ENCODE measurements around the gene WIPI1. TPM values are rescaled to one million over a fixed set of nuclear protein-coding genes. Genes with fewer than 3 reads are reported as not detected.

The WIPI1 gene
- total and polyA plus RNA-seq, 2 of the 13 experiments (the other 11 are each of a cell fraction or from before 2014, with no cell fraction given) = 29.4 to 141 TPM

DNA sequence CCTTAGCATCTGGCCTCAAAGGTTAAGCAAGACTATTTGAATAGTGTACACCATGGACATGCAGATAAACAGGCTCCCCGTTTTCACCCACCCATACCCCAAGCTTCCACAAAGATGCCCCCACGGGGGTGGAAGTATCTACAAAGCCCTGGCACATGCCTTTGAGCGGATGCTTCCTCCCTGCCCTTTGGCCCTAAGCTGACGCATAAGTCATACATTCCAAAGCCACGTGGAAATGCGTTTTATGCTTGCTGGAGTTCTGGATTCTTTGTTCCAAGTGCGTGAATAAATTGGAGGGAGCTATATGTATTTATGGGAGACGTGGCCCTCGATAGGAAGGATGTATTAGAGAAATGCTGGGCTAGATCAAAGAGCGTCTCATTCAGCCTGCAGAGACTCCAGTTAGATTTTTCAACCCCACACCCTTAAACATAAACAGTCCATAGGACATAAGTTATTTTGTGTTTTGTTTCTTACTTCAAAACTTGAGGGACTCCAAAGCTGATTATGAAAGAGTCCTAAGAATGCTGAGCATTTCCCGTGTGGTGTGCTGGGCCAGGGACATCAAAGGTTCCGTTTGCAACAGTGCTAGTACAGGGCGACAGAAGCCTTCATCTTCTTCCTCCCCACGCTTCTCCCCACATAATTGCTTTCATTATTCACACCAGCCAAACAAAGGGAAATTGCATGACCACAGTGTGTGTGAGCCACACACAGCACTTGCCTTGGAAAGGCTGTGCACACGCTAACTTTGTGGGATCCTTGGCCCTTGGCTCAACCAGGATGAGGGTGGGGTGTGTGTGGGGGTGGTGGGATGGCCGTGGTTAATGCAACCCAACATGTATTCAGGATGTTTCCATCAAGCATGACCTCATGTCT is 73.6 kb downstream of the WIPI1 start (continued):
- TF ChIP-seq KDM4B (CRISPR knock-in tag; IDR thresholded peaks at IDR 0.05) (peak; percentile 94), RFXANK (CRISPR knock-in tag; IDR thresholded peaks at IDR 0.05) (peak; percentile 85), ZNF260 (CRISPR knock-in tag; IDR thresholded peaks at IDR 0.05; ENCODE audit: borderline replicate concordance, low read depth) (no peak), SIN3B (IDR thresholded peaks at IDR 0.05; ENCODE audit: low read length) (no peak), TEAD2 (CRISPR knock-in tag; IDR thresholded peaks at IDR 0.05) (peak; percentile 73; the same call in 1 of the 2 replicates), NCOA1 (CRISPR knock-in tag; IDR thresholded peaks at IDR 0.05) (peak; percentile 98; the same call in 1 of the 2 replicates), ZNF513 (CRISPR knock-in tag; conservative IDR thresholded peaks at IDR 0.05) (no peak), IKZF1 (IDR thresholded peaks at IDR 0.05) (no peak), ZNF224 (CRISPR knock-in tag; IDR thresholded peaks at IDR 0.05) (no peak), ZNF709 (CRISPR knock-in tag; IDR thresholded peaks at IDR 0.05) (peak; percentile 83; the same call in 1 of the 2 replicates), SIX4 (CRISPR knock-in tag; IDR thresholded peaks at IDR 0.05) (peak; percentile 88), ZNF329 (CRISPR knock-in tag; IDR thresholded peaks at IDR 0.05; ENCODE audit: low read depth) (no peak; the same call in 1 of the 2 replicates), MEIS2 (CRISPR knock-in tag; IDR thresholded peaks at IDR 0.05) (peak; percentile 87), NCOA2 (CRISPR knock-in tag; IDR thresholded peaks at IDR 0.05) (peak; percentile 94), ZNF367 (CRISPR knock-in tag; IDR thresholded peaks at IDR 0.05; ENCODE audit: borderline replicate concordance) (no peak), ZNF354B (CRISPR knock-in tag; IDR thresholded peaks at IDR 0.05) (no peak), HHEX (CRISPR knock-in tag; IDR thresholded peaks at IDR 0.05) (peak; percentile 83), FIP1L1 (IDR thresholded peaks at IDR 0.05; ENCODE audit: borderline replicate concordance, insufficient read depth, low read depth, low read length) (no peak), ZNF75D (CRISPR knock-in tag; IDR thresholded peaks at IDR 0.05; ENCODE audit: borderline replicate concordance) (no peak), KLF16 (CRISPR knock-in tag; IDR thresholded peaks at IDR 0.05) (peak; percentile 41 to 96; a peak in 2 of 4 replicates)
- TF ChIP-seq, protein P1, sequence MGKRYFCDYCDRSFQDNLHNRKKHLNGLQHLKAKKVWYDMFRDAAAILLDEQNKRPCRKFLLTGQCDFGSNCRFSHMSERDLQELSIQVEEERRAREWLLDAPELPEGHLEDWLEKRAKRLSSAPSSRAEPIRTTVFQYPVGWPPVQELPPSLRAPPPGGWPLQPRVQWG (CRISPR knock-in tag; IDR thresholded peaks at IDR 0.05; ENCODE audit: borderline replicate concordance, low read depth) = no peak
- TF ChIP-seq, protein P2, sequence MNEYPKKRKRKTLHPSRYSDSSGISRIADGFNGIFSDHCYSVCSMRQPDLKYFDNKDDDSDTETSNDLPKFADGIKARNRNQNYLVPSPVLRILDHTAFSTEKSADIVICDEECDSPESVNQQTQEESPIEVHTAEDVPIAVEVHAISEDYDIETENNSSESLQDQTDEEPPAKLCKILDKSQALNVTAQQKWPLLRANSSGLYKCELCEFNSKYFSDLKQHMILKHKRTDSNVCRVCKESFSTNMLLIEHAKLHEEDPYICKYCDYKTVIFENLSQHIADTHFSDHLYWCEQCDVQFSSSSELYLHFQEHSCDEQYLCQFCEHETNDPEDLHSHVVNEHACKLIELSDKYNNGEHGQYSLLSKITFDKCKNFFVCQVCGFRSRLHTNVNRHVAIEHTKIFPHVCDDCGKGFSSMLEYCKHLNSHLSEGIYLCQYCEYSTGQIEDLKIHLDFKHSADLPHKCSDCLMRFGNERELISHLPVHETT (CRISPR knock-in tag; conservative IDR thresholded peaks at IDR 0.05) = 0 out of 2 replicates have a peak, but pooled peaks have one; percentile 44
- TF ChIP-seq, protein P3, sequence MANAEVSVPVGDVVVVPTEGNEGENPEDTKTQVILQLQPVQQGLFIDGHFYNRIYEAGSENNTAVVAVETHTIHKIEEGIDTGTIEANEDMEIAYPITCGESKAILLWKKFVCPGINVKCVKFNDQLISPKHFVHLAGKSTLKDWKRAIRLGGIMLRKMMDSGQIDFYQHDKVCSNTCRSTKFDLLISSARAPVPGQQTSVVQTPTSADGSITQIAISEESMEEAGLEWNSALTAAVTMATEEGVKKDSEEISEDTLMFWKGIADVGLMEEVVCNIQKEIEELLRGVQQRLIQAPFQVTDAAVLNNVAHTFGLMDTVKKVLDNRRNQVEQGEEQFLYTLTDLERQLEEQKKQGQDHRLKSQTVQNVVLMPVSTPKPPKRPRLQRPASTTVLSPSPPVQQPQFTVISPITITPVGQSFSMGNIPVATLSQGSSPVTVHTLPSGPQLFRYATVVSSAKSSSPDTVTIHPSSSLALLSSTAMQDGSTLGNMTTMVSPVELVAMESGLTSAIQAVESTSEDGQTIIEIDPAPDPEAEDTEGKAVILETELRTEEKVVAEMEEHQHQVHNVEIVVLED (CRISPR knock-in tag; IDR thresholded peaks at IDR 0.05; ENCODE audit: borderline replicate concordance) = peak; percentile 52; the same call in 1 of the 2 replicates

Measured in HepG2 (cell line).